C4-2B (cell line): ENCODE results near the gene DNAJA4.

Experiments
- H3K27ac ChIP-seq: fragments of 450-650 bp; 2 replicates; pipeline ENCODE4 v1.5.1; 2017
- CTCF ChIP-seq: fragments of 450-650 bp; conservative IDR thresholded peaks from 2 replicates; pipeline ENCODE4 v1.5.1; 2017; ENCODE audit warnings: mild to moderate bottlenecking
- ZFX ChIP-seq: fragments of 450-650 bp; IDR thresholded peaks from 2 replicates; pipeline ENCODE4 v1.6.1; 2017

Gene DNAJA4

GRCh38 chr15:78256044-78256437, 8.3 kb upstream of the DNAJA4 start:
- H3K27ac ChIP-seq = no peak overlapping the region
- no peak for TF ChIP-seq CTCF
- no peak for TF ChIP-seq ZFX

- TF ChIP-seq ZFX (no peak), CTCF (no peak)
- no peak overlapping the region for H3K27ac ChIP-seq
Measured at GRCh38 chr15:78257681-78258080, 6.7 kb upstream of the DNAJA4 start.

- no peak overlapping the region for H3K27ac ChIP-seq
- no peak for TF ChIP-seq CTCF
- TF ChIP-seq ZFX = no peak
Measured at GRCh38 chr15:78259232-78259631, 5.1 kb upstream of the DNAJA4 start.

- no peak overlapping the region for H3K27ac ChIP-seq
- TF ChIP-seq ZFX (no peak), CTCF (no peak)
Measured at GRCh38 chr15:78260489-78260888, 3.9 kb upstream of the DNAJA4 start.

GRCh38 chr15:78261062-78261461, 3.3 kb upstream of the DNAJA4 start:
- no peak for TF ChIP-seq CTCF
- no peak for TF ChIP-seq ZFX
- peak overlapping the region; percentile 4; the same call in 1 of the 2 replicates for H3K27ac ChIP-seq

GRCh38 chr15:78263351-78263781, 996 bp upstream of the DNAJA4 start:
- TF ChIP-seq CTCF (no peak), ZFX (no peak)
- no peak overlapping the region for H3K27ac ChIP-seq

GRCh38 chr15:78263907-78264303, 457 bp upstream of the DNAJA4 start:
- TF ChIP-seq CTCF = no peak
- no peak for TF ChIP-seq ZFX
- H3K27ac ChIP-seq = no peak overlapping the region
